ENCODE results near the gene SCRN3. TPM values are rescaled to one million over a fixed set of nuclear protein-coding genes. Genes with fewer than 3 reads are reported as not detected.

SCRN3 gene
- total and polyA plus RNA-seq, 2 experiments from 2014 or later: 19.9 to 31.4 TPM

DNA sequence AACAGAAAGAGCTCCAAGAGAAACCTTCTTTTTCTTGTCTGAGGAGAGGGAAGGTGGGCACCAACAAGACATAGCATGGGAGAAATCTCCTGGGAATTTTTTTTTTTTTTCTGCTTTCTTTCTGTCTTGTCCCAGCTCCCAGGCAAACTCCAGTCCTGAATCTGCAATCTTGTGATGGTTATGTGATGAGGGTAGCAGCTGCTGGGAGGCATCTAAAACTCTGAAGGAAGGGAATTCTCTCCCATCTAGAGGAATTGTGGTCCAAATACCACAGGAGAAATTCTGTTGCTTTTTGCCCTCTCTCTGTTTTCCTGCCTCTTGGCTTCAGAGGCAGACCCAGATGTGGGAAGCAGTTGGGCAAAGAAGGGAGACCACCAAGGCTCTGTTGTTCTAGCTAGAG is 16.7 kb downstream of the SCRN3 start:
- H4K20me1 ChIP-seq (ENCODE audit: insufficient read depth, poor library complexity, severe bottlenecking): no peaks in the 10 kb centered on the region
- no peak for DNase-seq (ENCODE audit: low spot score)
- no peaks in the 10 kb centered on the region for H3K27me3 ChIP-seq
- TF ChIP-seq EZH2 (IDR thresholded peaks at IDR 0.05; ENCODE audit: borderline replicate concordance) (no peak), EZH2phosphoT487 (IDR thresholded peaks at IDR 0.05; ENCODE audit: low read depth, severe bottlenecking, unreplicated experiment) (no peak)
- TF ChIP-seq, protein P1, sequence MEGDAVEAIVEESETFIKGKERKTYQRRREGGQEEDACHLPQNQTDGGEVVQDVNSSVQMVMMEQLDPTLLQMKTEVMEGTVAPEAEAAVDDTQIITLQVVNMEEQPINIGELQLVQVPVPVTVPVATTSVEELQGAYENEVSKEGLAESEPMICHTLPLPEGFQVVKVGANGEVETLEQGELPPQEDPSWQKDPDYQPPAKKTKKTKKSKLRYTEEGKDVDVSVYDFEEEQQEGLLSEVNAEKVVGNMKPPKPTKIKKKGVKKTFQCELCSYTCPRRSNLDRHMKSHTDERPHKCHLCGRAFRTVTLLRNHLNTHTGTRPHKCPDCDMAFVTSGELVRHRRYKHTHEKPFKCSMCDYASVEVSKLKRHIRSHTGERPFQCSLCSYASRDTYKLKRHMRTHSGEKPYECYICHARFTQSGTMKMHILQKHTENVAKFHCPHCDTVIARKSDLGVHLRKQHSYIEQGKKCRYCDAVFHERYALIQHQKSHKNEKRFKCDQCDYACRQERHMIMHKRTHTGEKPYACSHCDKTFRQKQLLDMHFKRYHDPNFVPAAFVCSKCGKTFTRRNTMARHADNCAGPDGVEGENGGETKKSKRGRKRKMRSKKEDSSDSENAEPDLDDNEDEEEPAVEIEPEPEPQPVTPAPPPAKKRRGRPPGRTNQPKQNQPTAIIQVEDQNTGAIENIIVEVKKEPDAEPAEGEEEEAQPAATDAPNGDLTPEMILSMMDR (IDR thresholded peaks at IDR 0.05; ENCODE audit: poor library complexity): no peak
- H3K4me2 ChIP-seq: no peak overlapping the region
- H3K9me2 ChIP-seq (replicated peaks; ENCODE audit: insufficient read depth): no peaks in the 10 kb centered on the region
- no peaks in the 10 kb centered on the region for H3K4me1 ChIP-seq (ENCODE audit: insufficient read depth)
- H3K36me3 ChIP-seq (replicated peaks; ENCODE audit: insufficient read depth, low read depth): no peaks in the 10 kb centered on the region
- no peak overlapping the region for H3K27ac ChIP-seq
- H3K79me2 ChIP-seq: peaks cover 18% of the 10 kb centered on the region
- H3K4me3 ChIP-seq: no peak overlapping the region
- H2AFZ ChIP-seq: no peak overlapping the region
- no peaks in the 10 kb centered on the region for H3K9me3 ChIP-seq (ENCODE audit: low read depth)

DNA sequence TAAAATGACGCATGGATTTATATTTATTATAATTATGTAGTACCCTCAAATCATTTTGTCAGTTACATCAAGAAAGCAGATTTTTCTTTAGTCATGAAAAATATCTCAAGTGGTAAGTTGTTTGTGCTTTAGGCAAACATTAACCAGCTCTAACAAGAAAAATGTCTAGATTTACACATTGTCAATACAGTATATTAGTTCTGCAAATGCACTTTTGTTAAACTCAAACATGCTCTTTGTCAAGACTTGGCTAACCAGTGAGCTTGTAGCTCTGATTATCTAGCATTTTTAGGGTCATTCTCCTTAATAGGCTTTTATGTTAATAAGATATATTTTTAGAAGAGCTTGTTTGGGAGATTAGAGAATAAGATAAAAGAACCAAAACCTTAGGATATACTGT is 32.7 kb downstream of the SCRN3 start:
- Histone ChIP-seq H3K79me2 (no peaks in the 10 kb centered on the region), H3K27me3 (no peaks in the 10 kb centered on the region), H4K20me1 (ENCODE audit: insufficient read depth, poor library complexity, severe bottlenecking) (no peaks in the 10 kb centered on the region), H3K36me3 (replicated peaks; ENCODE audit: insufficient read depth, low read depth) (no peaks in the 10 kb centered on the region), H3K9me2 (replicated peaks; ENCODE audit: insufficient read depth) (no peaks in the 10 kb centered on the region), H3K4me3 (no peak overlapping the region), H2AFZ (no peak overlapping the region), H3K27ac (peak overlapping the region; percentile 1), H3K9me3 (ENCODE audit: low read depth) (no peaks in the 10 kb centered on the region), H3K4me1 (ENCODE audit: insufficient read depth) (no peaks in the 10 kb centered on the region), H3K4me2 (peak overlapping the region; percentile 6)
- no peak for DNase-seq (ENCODE audit: low spot score)
- WGBS (ENCODE audit: low lambda C conversion rate, missing lambda C conversion rate): 90% methylated on average over 1 of the region's 1 CpG
- TF ChIP-seq EZH2phosphoT487 (IDR thresholded peaks at IDR 0.05; ENCODE audit: low read depth, severe bottlenecking, unreplicated experiment) (no peak), EZH2 (IDR thresholded peaks at IDR 0.05; ENCODE audit: borderline replicate concordance) (no peak)
- TF ChIP-seq, protein P1 (IDR thresholded peaks at IDR 0.05; ENCODE audit: poor library complexity): no peak

DNA sequence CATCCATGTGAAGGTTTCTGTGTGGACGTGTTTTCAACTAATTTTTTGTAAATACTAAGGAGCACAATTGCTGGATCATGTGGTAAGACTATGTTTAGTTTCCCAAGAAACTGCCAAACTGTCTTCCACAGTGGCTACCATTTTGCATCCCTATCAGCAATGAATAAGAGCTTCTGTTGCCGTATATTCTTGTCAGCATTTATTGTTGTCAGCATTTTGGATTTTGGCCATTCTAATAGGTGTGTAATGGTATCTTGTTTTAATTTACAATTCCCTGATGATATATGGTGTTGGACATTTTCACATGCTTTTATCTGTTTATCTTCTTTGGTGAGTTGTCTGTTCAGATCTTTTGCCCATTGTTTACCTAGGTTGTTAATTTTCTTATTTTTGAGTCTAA is 34.5 kb downstream of the SCRN3 start:
- Histone ChIP-seq H3K27me3 (no peaks in the 10 kb centered on the region), H3K4me3 (no peak overlapping the region), H2AFZ (no peak overlapping the region), H3K36me3 (replicated peaks; ENCODE audit: insufficient read depth, low read depth) (no peaks in the 10 kb centered on the region), H3K9me3 (ENCODE audit: low read depth) (no peaks in the 10 kb centered on the region), H3K4me1 (ENCODE audit: insufficient read depth) (no peaks in the 10 kb centered on the region), H3K79me2 (no peaks in the 10 kb centered on the region), H4K20me1 (ENCODE audit: insufficient read depth, poor library complexity, severe bottlenecking) (no peaks in the 10 kb centered on the region), H3K27ac (no peak overlapping the region), H3K9me2 (replicated peaks; ENCODE audit: insufficient read depth) (no peaks in the 10 kb centered on the region), H3K4me2 (no peak overlapping the region)
- TF ChIP-seq EZH2phosphoT487 (IDR thresholded peaks at IDR 0.05; ENCODE audit: low read depth, severe bottlenecking, unreplicated experiment): no peak
- TF ChIP-seq, protein P1 (IDR thresholded peaks at IDR 0.05; ENCODE audit: poor library complexity): no peak
- no peak for TF ChIP-seq EZH2 (IDR thresholded peaks at IDR 0.05; ENCODE audit: borderline replicate concordance)
- WGBS (ENCODE audit: low lambda C conversion rate, missing lambda C conversion rate): 96% methylated on average over 2 of the region's 2 CpGs
- DNase-seq (ENCODE audit: low spot score): no peak

DNA sequence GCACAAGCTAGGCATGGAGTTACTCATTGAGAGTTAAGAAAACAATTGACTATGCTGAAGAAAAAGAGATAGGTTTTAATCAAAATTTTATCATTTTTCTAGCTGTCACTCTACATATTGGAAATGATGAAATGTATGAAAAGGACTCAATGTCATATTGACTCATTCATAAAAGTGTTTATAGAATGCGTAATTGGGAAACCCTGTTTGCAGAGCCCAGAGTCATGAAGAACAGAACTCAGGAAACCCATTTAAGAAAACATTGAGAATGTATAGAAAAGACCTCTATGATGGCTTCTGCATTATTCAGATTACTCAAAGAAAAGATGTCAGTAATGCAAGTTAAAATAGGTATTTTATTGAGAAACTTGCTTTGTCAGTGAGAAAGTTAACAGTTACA is 36.4 kb downstream of the SCRN3 start:
- H3K27ac ChIP-seq: no peak overlapping the region
- TF ChIP-seq, protein P1 (IDR thresholded peaks at IDR 0.05; ENCODE audit: poor library complexity): no peak
- TF ChIP-seq EZH2phosphoT487 (IDR thresholded peaks at IDR 0.05; ENCODE audit: low read depth, severe bottlenecking, unreplicated experiment) (no peak), EZH2 (IDR thresholded peaks at IDR 0.05; ENCODE audit: borderline replicate concordance) (no peak)

More for the DNA sequence above, 36.4 kb downstream of the SCRN3 start:
- Histone ChIP-seq H2AFZ (no peak overlapping the region), H3K79me2 (no peaks in the 10 kb centered on the region), H3K4me3 (no peak overlapping the region), H4K20me1 (ENCODE audit: insufficient read depth, poor library complexity, severe bottlenecking) (no peaks in the 10 kb centered on the region), H3K4me2 (no peak overlapping the region), H3K9me3 (ENCODE audit: low read depth) (no peaks in the 10 kb centered on the region), H3K36me3 (replicated peaks; ENCODE audit: insufficient read depth, low read depth) (no peaks in the 10 kb centered on the region), H3K4me1 (ENCODE audit: insufficient read depth) (no peaks in the 10 kb centered on the region), H3K27me3 (no peaks in the 10 kb centered on the region), H3K9me2 (replicated peaks; ENCODE audit: insufficient read depth) (no peaks in the 10 kb centered on the region)
- 100% methylated on average over 1 of the region's 1 CpG for WGBS (ENCODE audit: low lambda C conversion rate, missing lambda C conversion rate)
- DNase-seq (ENCODE audit: low spot score): no peak

All from hepatocyte (in vitro differentiated cells).